Measurements from ENCODE around the gene SLC25A48.

Gene SLC25A48

GRCh38 chr5:135880278-135880677 is 45.8 kb downstream of the SLC25A48 start:
- peak; percentile 47 for TF ChIP-seq CTCF (IDR thresholded peaks at IDR 0.05; ENCODE audit: insufficient read depth, low read length, poor library complexity, severe bottlenecking)
- peaks cover 1% of the 10 kb centered on the region for H3K27me3 ChIP-seq (replicated peaks; ENCODE audit: control insufficient read depth, insufficient read depth, low read length)
- DNase-seq (ENCODE audit: extremely low read depth, insufficient read length): no peak
- H3K36me3 ChIP-seq (ENCODE audit: control insufficient read depth, insufficient read depth, low read length): no peaks in the 10 kb centered on the region
- H3K4me3 ChIP-seq (replicated peaks; ENCODE audit: low read depth, low read length): no peak overlapping the region

- TF ChIP-seq CTCF (IDR thresholded peaks at IDR 0.05; ENCODE audit: insufficient read depth, low read length, poor library complexity, severe bottlenecking): no peak
- Histone ChIP-seq H3K4me3 (replicated peaks; ENCODE audit: low read depth, low read length) (no peak overlapping the region), H3K27me3 (replicated peaks; ENCODE audit: control insufficient read depth, insufficient read depth, low read length) (peaks cover 1% of the 10 kb centered on the region), H3K36me3 (ENCODE audit: control insufficient read depth, insufficient read depth, low read length) (no peaks in the 10 kb centered on the region)
- DNase-seq (ENCODE audit: extremely low read depth, insufficient read length): no peak
Measured at GRCh38 chr5:135880801-135881200, 46.3 kb downstream of the SLC25A48 start.

DNA sequence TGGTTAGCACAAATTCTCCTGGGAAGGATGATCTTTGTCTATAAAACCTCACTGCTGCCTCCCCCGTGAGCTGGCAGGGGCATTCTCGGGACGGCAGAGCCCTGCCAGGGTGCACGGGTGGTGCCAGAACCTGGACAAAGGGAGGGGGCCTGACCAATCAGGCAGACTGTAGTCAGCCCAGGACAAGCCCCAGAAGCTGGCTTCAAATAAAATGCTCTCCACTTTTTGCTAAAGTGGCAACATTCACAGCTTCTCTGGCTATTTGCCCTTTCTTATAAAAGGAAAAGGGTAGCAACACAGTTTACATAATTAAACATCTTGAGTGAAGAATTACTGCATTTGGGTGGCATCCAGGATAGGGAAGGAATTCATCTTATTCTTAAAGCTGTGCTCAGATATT is 46.8 kb downstream of the SLC25A48 start:
- Histone ChIP-seq H3K4me3 (replicated peaks; ENCODE audit: low read depth, low read length) (no peak overlapping the region), H3K36me3 (ENCODE audit: control insufficient read depth, insufficient read depth, low read length) (no peaks in the 10 kb centered on the region)

GRCh38 chr5:135881819-135882218 is 47.4 kb downstream of the SLC25A48 start:
- no peak for TF ChIP-seq CTCF (IDR thresholded peaks at IDR 0.05; ENCODE audit: insufficient read depth, low read length, poor library complexity, severe bottlenecking)
- H3K36me3 ChIP-seq (ENCODE audit: control insufficient read depth, insufficient read depth, low read length): no peaks in the 10 kb centered on the region
- peaks cover 1% of the 10 kb centered on the region for H3K27me3 ChIP-seq (replicated peaks; ENCODE audit: control insufficient read depth, insufficient read depth, low read length)
- no peak overlapping the region for H3K4me3 ChIP-seq (replicated peaks; ENCODE audit: low read depth, low read length)
- no peak for DNase-seq (ENCODE audit: extremely low read depth, insufficient read length)

More for the DNA sequence above, 46.8 kb downstream of the SLC25A48 start:
- DNase-seq (ENCODE audit: extremely low read depth, insufficient read length): no peak
- TF ChIP-seq CTCF (IDR thresholded peaks at IDR 0.05; ENCODE audit: insufficient read depth, low read length, poor library complexity, severe bottlenecking): no peak
- H3K27me3 ChIP-seq (replicated peaks; ENCODE audit: control insufficient read depth, insufficient read depth, low read length): peaks cover 1% of the 10 kb centered on the region

- no peak for DNase-seq (ENCODE audit: extremely low read depth, insufficient read length)
- Histone ChIP-seq H3K27me3 (replicated peaks; ENCODE audit: control insufficient read depth, insufficient read depth, low read length) (peaks cover 1% of the 10 kb centered on the region), H3K36me3 (ENCODE audit: control insufficient read depth, insufficient read depth, low read length) (no peaks in the 10 kb centered on the region), H3K4me3 (replicated peaks; ENCODE audit: low read depth, low read length) (no peak overlapping the region)
- no peak for TF ChIP-seq CTCF (IDR thresholded peaks at IDR 0.05; ENCODE audit: insufficient read depth, low read length, poor library complexity, severe bottlenecking)
Measured at GRCh38 chr5:135883026-135883425, 48.6 kb downstream of the SLC25A48 start.

- Histone ChIP-seq H3K27me3 (replicated peaks; ENCODE audit: control insufficient read depth, insufficient read depth, low read length) (peaks cover 1% of the 10 kb centered on the region), H3K4me3 (replicated peaks; ENCODE audit: low read depth, low read length) (no peak overlapping the region), H3K36me3 (ENCODE audit: control insufficient read depth, insufficient read depth, low read length) (no peaks in the 10 kb centered on the region)
- TF ChIP-seq CTCF (IDR thresholded peaks at IDR 0.05; ENCODE audit: insufficient read depth, low read length, poor library complexity, severe bottlenecking): peak; percentile 63
- no peak for DNase-seq (ENCODE audit: extremely low read depth, insufficient read length)
Measured at GRCh38 chr5:135883441-135883840, 49.0 kb downstream of the SLC25A48 start.
